ENCODE data around the gene VPS8. TPM values are rescaled to one million over a fixed set of nuclear protein-coding genes. Genes with fewer than 3 reads are reported as not detected.

VPS8 gene
- total RNA-seq, 1 experiment from 2014 or later: 37.6 TPM

GRCh38 chr3:185070491-185071286 lies 258.7 kb downstream of the VPS8 start (continued):
- TF ChIP-seq ELF1 (IDR thresholded peaks at IDR 0.05; ENCODE audit: borderline replicate concordance, low read depth): no peak
- TF ChIP-seq RAD21 (IDR thresholded peaks at IDR 0.05; ENCODE audit: low read depth): peak; percentile 40

- no peaks in the 10 kb centered on the region for H3K9me2 ChIP-seq (ENCODE audit: insufficient read depth)
- H3K4me3 ChIP-seq (replicated peaks in 1 of 2; ENCODE audit: low read depth in 1 of 2, low read length in 2 of 2): no peak overlapping the region
- RAD21 ChIA-PET (ENCODE audit: low non-redundant PET in 1 of 2, low total read pairs in 2 of 2, uncharacterized antibody in 2 of 2, unreplicated experiment in 2 of 2): interaction anchor here in 1 of 2 experiments (0.6 kb wide), 1 partner anchor 78 kb away, joined by 3 read pairs; no protein-coding TSS in a partner anchor
- H3K27me3 ChIP-seq (ENCODE audit: insufficient read depth, low read length): no peaks in the 10 kb centered on the region
- intact Hi-C loops (cut with micrococcal nuclease): no loop called here
- CTCF ChIA-PET: interaction anchor here (0.6 to 1.5 kb wide), 2 partner anchors 105 kb away, joined by 3 read pairs; no protein-coding TSS in a partner anchor
- no peaks in the 10 kb centered on the region for H4K20me1 ChIP-seq (ENCODE audit: insufficient read depth)
- no peaks in the 10 kb centered on the region for H3K9me3 ChIP-seq (ENCODE audit: control insufficient read depth in 1 of 2, insufficient read depth in 1 of 2, low read depth in 1 of 2, low read length in 2 of 2)
- H3K27ac ChIP-seq (ENCODE audit: low read depth, low read length): no peak overlapping the region
- no peak overlapping the region for H3K9ac ChIP-seq (ENCODE audit: low read length)
- POLR2A ChIA-PET: no interaction called here
- ATAC-seq (no peak), DNase-seq (ENCODE audit: low read depth, low spot score) (no peak)
- no peak overlapping the region for H2AFZ ChIP-seq (ENCODE audit: low read depth, low read length, poor library complexity, severe bottlenecking)
- TF ChIP-seq RAD21 (IDR thresholded peaks at IDR 0.05; ENCODE audit: low read depth) (0 out of 2 replicates have a peak, but pooled peaks have one; percentile 21), YY1 (IDR thresholded peaks at IDR 0.05; ENCODE audit: extremely low read depth, insufficient replicate concordance, low read depth, low read length) (no peak), REST (IDR thresholded peaks at IDR 0.05; ENCODE audit: low read depth) (no peak), CEBPB (IDR thresholded peaks at IDR 0.05; ENCODE audit: low read depth) (no peak), ELF1 (IDR thresholded peaks at IDR 0.05; ENCODE audit: borderline replicate concordance, low read depth) (no peak), EZH2 (IDR thresholded peaks at IDR 0.05) (no peak), ZFX (IDR thresholded peaks at IDR 0.05) (no peak), JUND (IDR thresholded peaks at IDR 0.05) (no peak), ZNF274 (IDR thresholded peaks at IDR 0.05; ENCODE audit: low read depth, low read length) (no peak), EZH2phosphoT487 (IDR thresholded peaks at IDR 0.05; ENCODE audit: borderline replicate concordance) (no peak), SIN3A (IDR thresholded peaks at IDR 0.05; ENCODE audit: low read depth) (no peak), CBX3 (IDR thresholded peaks at IDR 0.05; ENCODE audit: low read depth) (no peak)
- TF ChIP-seq, protein P1, sequence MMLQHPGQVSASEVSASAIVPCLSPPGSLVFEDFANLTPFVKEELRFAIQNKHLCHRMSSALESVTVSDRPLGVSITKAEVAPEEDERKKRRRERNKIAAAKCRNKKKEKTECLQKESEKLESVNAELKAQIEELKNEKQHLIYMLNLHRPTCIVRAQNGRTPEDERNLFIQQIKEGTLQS (IDR thresholded peaks at IDR 0.05): no peak
- TF ChIP-seq, protein P2, sequence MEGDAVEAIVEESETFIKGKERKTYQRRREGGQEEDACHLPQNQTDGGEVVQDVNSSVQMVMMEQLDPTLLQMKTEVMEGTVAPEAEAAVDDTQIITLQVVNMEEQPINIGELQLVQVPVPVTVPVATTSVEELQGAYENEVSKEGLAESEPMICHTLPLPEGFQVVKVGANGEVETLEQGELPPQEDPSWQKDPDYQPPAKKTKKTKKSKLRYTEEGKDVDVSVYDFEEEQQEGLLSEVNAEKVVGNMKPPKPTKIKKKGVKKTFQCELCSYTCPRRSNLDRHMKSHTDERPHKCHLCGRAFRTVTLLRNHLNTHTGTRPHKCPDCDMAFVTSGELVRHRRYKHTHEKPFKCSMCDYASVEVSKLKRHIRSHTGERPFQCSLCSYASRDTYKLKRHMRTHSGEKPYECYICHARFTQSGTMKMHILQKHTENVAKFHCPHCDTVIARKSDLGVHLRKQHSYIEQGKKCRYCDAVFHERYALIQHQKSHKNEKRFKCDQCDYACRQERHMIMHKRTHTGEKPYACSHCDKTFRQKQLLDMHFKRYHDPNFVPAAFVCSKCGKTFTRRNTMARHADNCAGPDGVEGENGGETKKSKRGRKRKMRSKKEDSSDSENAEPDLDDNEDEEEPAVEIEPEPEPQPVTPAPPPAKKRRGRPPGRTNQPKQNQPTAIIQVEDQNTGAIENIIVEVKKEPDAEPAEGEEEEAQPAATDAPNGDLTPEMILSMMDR (IDR thresholded peaks at IDR 0.05 in 2 of 3, conservative IDR thresholded peaks at IDR 0.05 in 1 of 3; ENCODE audit: borderline replicate concordance in 1 of 3, insufficient read depth in 1 of 3, low read depth in 2 of 3, low read length in 2 of 3): peak in 1 of 3 experiments; percentile 5; a peak in 1 of 6 replicates
- no peaks in the 10 kb centered on the region for H3K79me2 ChIP-seq (ENCODE audit: insufficient read depth, low read length)
- H3K4me1 ChIP-seq (ENCODE audit: control insufficient read depth in 1 of 2, insufficient read depth in 2 of 2, low read length in 2 of 2): no peaks in the 10 kb centered on the region
- H3K4me2 ChIP-seq (ENCODE audit: low read length): no peak overlapping the region
- no TSS peak for BruUV-seq (replicated peaks)
- H3K36me3 ChIP-seq (ENCODE audit: control insufficient read depth in 1 of 2, insufficient read depth in 2 of 2, low read length in 2 of 2): no peaks in the 10 kb centered on the region
These were observed 259.4 kb downstream of the VPS8 start for GRCh38 chr3:185071287-185071800.

Measured in HCT116 (cell line).